ENCODE results near the gene AGAP1.

DNA sequence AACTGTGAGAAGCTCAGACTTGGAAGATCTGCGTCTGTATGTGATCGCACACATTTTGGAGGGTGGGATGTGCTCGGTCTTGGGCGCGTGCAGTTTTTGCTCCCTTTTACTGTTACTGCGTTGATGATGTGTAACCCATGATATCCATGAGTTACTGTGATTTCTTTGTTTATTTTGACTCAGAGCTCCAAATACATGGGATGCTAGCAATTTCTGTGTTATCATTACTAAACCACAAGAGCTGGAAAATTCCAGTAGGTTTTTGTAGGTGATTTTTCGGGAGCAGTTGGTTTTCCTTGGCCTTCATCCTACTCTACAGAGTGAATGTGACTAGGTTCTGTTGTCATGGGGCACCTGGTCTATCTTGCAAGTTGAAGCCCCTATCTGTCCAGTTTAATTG is 124.2 kb downstream of the AGAP1 start:
- TF ChIP-seq, protein P1, sequence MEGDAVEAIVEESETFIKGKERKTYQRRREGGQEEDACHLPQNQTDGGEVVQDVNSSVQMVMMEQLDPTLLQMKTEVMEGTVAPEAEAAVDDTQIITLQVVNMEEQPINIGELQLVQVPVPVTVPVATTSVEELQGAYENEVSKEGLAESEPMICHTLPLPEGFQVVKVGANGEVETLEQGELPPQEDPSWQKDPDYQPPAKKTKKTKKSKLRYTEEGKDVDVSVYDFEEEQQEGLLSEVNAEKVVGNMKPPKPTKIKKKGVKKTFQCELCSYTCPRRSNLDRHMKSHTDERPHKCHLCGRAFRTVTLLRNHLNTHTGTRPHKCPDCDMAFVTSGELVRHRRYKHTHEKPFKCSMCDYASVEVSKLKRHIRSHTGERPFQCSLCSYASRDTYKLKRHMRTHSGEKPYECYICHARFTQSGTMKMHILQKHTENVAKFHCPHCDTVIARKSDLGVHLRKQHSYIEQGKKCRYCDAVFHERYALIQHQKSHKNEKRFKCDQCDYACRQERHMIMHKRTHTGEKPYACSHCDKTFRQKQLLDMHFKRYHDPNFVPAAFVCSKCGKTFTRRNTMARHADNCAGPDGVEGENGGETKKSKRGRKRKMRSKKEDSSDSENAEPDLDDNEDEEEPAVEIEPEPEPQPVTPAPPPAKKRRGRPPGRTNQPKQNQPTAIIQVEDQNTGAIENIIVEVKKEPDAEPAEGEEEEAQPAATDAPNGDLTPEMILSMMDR (IDR thresholded peaks at IDR 0.05): no peak
- no peak for TF ChIP-seq POLR2A (IDR thresholded peaks at IDR 0.05)
